GM18517 (cell line): Measurements from ENCODE around the gene ATG7.

Source experiments
- ATAC-seq: cut with Tn5 transposase; IDR thresholded peaks from one replicate; pipeline ENCODE4 v1.9.1; 2021; ENCODE audit warnings: mild to moderate bottlenecking, moderate library complexity; ENCODE audit not compliant: unreplicated experiment

Gene ATG7

GRCh38 chr3:11532931-11533391 is 260.8 kb downstream of the ATG7 start:
- no peak for ATAC-seq

- ATAC-seq, result no peak
These were observed 262.0 kb downstream of the ATG7 start for GRCh38 chr3:11534011-11534792.

DNA sequence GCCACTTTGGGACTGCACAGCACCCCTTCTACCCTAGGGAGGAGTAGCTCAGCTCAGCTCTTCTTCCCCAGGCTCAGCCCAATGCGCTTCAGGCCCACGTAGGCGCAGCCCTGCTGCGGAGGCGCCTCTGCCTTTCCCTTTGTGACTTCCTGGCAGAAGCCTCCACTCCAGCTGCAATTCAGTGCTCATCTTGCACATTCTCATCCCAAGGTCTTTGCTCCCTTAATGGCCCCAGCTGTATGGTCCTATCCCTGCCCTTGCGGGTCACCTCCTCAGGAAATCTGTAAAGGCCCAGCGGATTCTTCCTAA is 262.6 kb downstream of the ATG7 start:
- ATAC-seq, result no peak

GRCh38 chr3:11535243-11535960 is 263.2 kb downstream of the ATG7 start:
- ATAC-seq, result no peak

DNA sequence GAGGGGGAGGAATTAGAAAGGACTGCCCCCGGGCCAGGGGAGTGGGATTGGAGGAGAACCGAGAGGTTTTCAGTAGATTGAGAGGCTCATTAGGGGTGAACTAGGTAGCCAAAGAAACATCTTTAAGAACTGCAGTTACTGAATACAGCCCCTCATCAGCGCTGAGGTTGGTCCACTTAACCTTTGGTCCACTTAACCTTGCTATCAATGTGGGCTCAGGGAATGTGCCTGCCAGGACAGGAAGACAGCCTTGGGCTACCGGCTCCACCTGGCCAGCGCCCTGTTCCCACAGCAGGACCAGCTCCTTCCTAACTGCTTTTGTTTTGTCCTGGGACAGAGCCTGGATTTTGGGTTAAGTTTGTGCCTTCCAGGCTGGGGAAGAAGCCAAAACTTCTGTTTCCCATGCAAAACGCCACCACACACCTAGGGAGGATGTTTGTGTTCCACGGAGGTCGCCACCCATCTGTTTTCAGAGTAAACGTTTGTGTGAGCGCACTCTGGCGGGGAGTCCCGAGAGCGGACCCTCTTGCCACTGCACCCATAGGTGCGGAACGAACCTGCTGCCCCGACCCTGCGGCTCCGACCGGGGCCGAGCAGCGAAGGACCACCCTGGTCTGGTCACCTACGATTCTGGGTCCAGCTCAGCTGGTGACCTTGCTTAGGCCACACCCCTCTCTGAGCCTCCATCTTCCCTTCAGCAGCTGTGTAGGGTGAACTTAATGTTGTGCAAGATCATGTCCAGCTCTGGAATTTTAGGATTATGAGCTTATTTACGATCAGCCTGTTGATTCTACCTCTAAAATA is 264.1 kb downstream of the ATG7 start:
- ATAC-seq, result no peak

GRCh38 chr3:11536936-11537612 is 264.9 kb downstream of the ATG7 start:
- no peak for ATAC-seq

DNA sequence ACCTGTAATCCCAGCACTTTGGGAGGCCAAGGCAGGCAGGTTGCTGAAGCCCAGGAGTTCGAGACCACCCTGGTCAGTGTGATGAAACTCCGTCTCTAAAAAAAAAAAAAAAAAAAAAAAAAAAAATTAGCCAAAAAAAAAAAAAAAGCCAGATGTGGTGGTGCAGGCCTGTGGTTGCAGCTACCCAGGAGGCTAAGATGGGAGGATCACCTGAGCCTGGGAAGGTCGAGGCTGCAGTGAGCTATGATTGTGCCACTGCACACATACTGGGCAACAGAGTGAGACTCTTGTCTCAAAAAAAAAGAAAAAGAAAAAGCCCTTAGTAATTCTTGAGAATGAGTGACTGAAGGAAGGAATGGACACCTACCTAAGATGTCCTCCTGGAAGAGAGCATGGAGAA is 266.4 kb downstream of the ATG7 start:
- ATAC-seq, result no peak

- ATAC-seq, result no peak
These were observed 267.0 kb downstream of the ATG7 start for GRCh38 chr3:11539218-11539617.

GRCh38 chr3:11539677-11540076 is 267.5 kb downstream of the ATG7 start:
- no peak for ATAC-seq

DNA sequence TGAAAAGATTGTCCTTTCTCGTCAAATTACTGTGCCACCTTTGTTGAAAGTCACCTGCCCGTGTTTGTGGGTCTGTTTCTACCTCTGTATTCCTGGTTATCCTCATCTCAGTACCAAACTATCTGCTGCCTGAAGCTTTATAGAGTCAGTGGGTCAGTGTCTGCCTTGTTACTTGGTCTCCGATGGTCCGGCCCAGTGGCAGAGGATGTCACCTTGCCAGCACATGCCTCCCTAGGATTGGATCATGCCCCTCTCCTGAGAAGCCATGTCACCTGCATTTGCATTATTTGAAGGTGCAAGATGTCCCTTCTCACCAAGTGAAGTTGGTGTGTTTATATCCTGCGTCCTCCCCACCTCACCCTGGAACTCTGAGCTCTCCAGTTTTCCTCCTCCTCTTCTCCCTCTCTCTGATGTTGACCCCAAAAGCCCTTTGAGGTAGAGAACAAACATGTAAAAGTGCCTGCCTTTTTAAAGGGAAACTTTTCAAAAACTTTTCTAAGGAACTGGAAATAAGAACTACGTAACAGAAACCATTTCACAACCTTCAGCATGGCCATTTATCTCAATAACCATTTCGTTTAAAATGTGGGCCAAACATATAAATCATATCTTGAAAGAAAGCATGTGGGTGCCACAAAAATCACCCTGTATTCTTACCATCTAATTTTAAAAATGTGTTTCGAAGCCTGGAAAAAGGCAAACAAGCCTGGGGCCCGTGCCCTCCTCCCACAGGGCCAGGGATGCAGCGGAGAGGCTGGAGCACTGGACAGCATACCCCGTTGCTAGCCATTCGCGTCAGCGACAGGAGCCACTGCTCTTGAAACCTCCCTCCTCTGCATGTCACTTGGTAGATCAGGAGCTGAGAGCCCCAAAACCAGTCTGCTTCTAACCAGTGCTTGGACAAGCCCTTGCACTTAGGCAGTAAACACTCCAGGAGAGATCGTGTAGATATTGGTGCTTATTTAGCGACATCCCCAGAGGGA is 269.4 kb downstream of the ATG7 start:
- ATAC-seq, result no peak

DNA sequence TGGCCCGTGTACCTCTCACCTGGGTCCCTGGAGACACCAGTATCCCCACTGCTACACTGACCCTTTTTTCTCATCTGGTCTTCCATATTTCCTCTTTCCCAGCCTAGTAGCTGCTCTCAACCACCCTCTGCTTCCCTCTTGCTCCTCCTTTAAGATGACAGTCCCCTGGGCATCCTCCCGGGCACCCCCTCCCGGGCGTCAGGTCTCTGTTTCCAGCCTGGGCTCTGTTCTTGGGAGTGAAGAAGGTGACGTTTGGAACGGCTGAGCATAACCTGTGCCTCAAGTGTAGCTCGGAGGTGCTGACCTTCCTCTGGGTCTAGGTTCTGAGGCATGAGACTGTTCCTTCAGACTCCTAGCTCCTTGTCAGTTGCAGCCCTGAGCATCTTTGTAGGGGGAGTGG is 270.4 kb downstream of the ATG7 start:
- no peak for ATAC-seq

- ATAC-seq, result no peak
These were observed 271.1 kb downstream of the ATG7 start for GRCh38 chr3:11543141-11543947.

GRCh38 chr3:11543948-11544387 is 271.8 kb downstream of the ATG7 start:
- no peak for ATAC-seq

DNA sequence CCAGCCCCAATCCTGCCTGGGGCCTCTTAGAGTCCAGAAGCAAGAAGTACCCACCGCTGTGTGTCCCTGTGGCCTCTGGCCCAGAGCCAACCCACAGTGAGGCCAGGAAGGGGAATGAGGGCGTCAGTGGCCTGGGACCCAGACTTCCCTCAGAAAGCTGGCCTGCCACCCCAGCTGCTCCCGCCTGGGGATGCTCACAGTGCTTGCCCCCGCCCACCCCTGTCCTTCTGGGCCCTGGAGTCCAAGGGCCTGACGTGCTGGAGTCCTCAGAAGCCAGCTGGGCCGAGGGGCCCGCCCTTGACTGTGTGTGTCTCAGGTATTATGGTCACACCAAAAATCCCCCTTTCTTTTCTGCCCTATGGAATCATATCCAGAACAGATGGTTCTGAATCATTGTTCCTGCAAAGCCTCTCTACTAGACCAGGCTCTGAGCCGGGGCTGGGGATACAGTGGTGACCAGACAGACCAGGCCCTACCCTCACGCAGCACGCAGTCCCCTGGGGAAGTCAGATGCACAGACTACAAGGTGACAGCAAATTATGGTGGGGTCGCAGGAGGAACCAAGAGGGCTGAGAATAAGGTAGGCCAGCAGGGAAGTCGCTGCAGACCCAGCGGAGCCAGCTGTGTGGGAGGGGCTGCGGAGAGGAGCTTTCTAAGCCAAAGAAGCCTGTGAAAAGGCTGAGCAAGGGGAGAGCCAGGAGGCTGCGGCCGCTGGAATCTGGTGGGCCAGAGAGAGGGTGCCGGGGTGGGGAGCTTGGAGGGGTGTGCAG is 272.4 kb downstream of the ATG7 start:
- no peak for ATAC-seq

DNA sequence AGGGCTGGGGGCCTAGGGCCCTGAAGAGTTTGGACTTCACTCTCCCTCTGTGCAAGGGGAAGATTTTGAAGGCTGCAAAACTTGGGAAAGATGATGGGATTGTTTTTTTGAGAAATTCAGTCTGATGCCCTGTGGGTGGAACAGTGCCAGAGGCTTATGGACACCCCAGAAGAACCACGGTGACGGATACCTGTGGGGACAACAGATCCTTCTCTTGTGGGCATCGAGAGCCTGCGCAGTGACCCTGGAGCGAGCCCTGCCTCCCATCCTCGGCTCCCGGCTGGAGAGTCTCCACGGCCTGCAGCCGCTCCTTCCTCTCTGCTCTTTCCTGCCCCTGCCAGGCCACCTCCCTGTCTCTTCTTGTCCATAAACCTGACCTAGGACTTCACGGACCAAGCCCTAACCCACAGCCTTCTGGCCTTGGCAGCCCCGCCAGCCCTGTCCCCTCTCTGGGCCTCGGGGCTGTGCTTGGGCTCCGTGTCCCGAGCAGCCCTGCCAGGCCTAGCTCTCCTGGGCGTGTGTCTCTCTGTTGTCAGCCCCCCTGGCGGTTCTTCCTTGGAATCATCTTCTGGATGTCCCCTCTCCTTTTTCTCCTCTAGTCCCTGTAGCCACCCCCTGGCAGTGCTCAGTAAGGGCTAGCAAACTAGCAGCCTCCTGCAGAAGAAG is 273.1 kb downstream of the ATG7 start:
- no peak for ATAC-seq

DNA sequence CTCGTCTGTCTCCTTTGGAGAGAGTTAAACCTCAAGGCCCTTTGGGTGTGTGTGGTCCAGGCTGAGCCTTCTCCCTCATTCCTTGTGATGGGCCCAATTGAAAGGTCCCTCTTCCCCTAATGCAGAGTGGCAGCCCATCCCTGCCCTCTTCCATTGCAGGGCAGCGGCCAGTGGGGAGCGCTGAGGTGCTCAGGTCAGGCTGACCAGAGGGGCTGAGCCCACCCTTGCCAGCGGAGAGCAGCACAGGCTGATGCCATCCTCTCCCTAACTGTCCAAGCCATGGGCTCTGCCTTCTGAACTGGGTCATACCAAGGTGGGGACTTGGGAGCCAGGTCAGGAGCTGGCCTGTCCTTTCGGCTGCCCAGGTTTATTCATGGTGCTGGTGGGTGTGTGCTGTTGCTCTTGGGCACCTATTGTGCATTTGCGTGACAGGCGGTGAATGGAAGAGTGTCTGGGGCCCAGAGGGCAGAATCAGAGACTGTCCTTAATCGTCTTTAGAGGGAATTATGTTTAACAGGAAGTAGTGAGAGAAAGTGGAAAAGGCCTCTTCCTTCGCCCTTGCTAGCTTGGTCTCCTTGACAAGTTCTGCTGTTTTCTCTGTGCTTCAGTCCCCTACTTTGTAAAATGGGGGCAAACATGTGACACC is 274.6 kb downstream of the ATG7 start:
- ATAC-seq, result no peak

DNA sequence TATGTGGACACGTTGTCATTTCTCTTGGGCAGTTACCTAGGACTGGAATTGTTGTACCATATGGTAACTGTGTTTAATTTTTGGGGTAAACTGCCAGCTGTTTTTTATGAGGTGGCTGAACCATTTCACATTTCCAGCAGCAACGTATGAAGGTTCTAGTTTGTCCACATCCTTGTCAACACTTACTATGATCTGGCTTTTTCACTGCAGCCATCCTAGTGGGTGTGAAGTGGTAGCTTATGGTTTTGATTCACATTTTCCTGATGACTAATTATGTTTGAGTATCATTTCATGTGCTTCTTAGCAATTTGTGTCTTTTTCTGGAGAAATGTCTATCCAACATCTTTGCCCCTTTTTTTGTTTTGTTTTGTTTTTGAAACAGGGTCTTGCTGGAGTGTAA is 275.3 kb downstream of the ATG7 start:
- no peak for ATAC-seq
